GM23338 (cell line): ENCODE measurements around the gene PSMB7. TPM values are rescaled to one million over a fixed set of nuclear protein-coding genes. Genes with fewer than 3 reads are reported as not detected.

Experiments used
- ATAC-seq: fragments of 200-7000 bp; cut with Tn5 transposase; 3 replicates; pipeline ENCODE4 v1.9.1; 2020
- DNase-seq: peaks from one replicate; pipeline ENCODE4 v3.0.0-alpha.2; 2015; ENCODE audit warnings: low spot score
- H2AFZ ChIP-seq: fragments of 200-600 bp; sonication (generic); 2 replicates; pipeline ENCODE4 v1.8.0; 2016; ENCODE audit warnings: antibody characterized with exemption, mild to moderate bottlenecking, moderate library complexity
- H3F3A ChIP-seq: fragments of 200-600 bp; sonication (generic); replicated peaks from 2 replicates; pipeline ENCODE4 v1.8.0; 2017; ENCODE audit warnings: antibody characterized with exemption, mixed run types, low read depth
- H3K27ac ChIP-seq: fragments of 200-600 bp; sonication (generic); 2 replicates; pipeline ENCODE4 v1.6.1; 2016; ENCODE audit warnings: low read depth
- H3K27me3 ChIP-seq: fragments of 200-600 bp; sonication (generic); 2 replicates; pipeline ENCODE4 v1.8.0; 2016; ENCODE audit warnings: mild to moderate bottlenecking, mixed run types, moderate library complexity; ENCODE audit not compliant: insufficient read depth
- H3K36me3 ChIP-seq: fragments of 200-600 bp; sonication (generic); 2 replicates; pipeline ENCODE4 v1.8.0; 2016; ENCODE audit warnings: mild to moderate bottlenecking; ENCODE audit not compliant: insufficient read depth
- H3K4me1 ChIP-seq: fragments of 200-600 bp; sonication (generic); 2 replicates; pipeline ENCODE4 v1.8.0; 2016; ENCODE audit warnings: mild to moderate bottlenecking, moderate library complexity; ENCODE audit not compliant: insufficient read depth
- H3K4me2 ChIP-seq: fragments of 200-600 bp; sonication (generic); 2 replicates; pipeline ENCODE4 v1.7.1; 2017; ENCODE audit warnings: mixed run types
- H3K4me3 ChIP-seq: fragments of 200-600 bp; sonication (generic); 2 replicates; pipeline ENCODE4 v1.6.1; 2016; ENCODE audit warnings: mixed run types
- H3K79me2 ChIP-seq: fragments of 200-600 bp; sonication (generic); replicated peaks from 2 replicates; pipeline ENCODE4 v1.8.0; 2017; ENCODE audit warnings: mild to moderate bottlenecking; ENCODE audit not compliant: insufficient read depth
- H3K9me2 ChIP-seq: fragments of 200-600 bp; sonication (generic); 2 replicates; pipeline ENCODE4 v1.8.0; 2017; ENCODE audit not compliant: insufficient read depth
- H4K20me1 ChIP-seq: fragments of 200-600 bp; sonication (generic); replicated peaks from 2 replicates; pipeline ENCODE4 v1.8.0; 2017; ENCODE audit warnings: mild to moderate bottlenecking; ENCODE audit not compliant: insufficient read depth
- H3K27ac Mint-ChIP-seq: 2 replicates; pipeline ENCODE4 v1.8.0; 2020; ENCODE audit warnings: inconsistent platforms, mild to moderate bottlenecking, moderate library complexity, mixed read lengths
- H3K27me3 Mint-ChIP-seq: 3 replicates; pipeline ENCODE4 v1.8.0; 2022; ENCODE audit warnings: low read depth, mild to moderate bottlenecking, moderate library complexity, mixed read lengths, inconsistent platforms; ENCODE audit not compliant: insufficient read depth, poor library complexity
- H3K36me3 Mint-ChIP-seq: 3 replicates; pipeline ENCODE4 v1.8.0; 2021; ENCODE audit warnings: low read depth, mild to moderate bottlenecking, inconsistent platforms, moderate library complexity, mixed read lengths
- H3K4me1 Mint-ChIP-seq: 3 replicates; pipeline ENCODE4 v1.8.0; 2020; ENCODE audit warnings: mild to moderate bottlenecking, inconsistent platforms, mixed read lengths
- H3K4me3 Mint-ChIP-seq: 3 replicates; pipeline ENCODE4 v1.8.0; 2021; ENCODE audit warnings: moderate library complexity, mild to moderate bottlenecking, inconsistent platforms, mixed read lengths
- H3K9me3 Mint-ChIP-seq: 3 replicates; pipeline ENCODE4 v1.8.0; 2020; ENCODE audit warnings: moderate library complexity, mild to moderate bottlenecking, inconsistent platforms, mixed read lengths
- CREB1 ChIP-seq: fragments of 250-450 bp; sonication (Bioruptor Pico); IDR thresholded peaks from 2 replicates; pipeline ENCODE4 v1.5.0; 2020; ENCODE audit warnings: low read depth, mild to moderate bottlenecking, moderate library complexity
- CTCF ChIP-seq, 2 experiments: fragments of 200-600 bp in 1 of 2; sonication (generic) in 1 of 2; conservative IDR thresholded peaks; 2 replicates each; pipeline versions ENCODE4 v1.5.1 to v1.6.1; 2016 to 2017; ENCODE audit warnings: antibody characterized with exemption in 2 of 2, low read depth in 2 of 2, mild to moderate bottlenecking in 2 of 2, moderate library complexity in 1 of 2
- ETS1 ChIP-seq: IDR thresholded peaks from 2 replicates; pipeline ENCODE4 v1.6.1; 2016; ENCODE audit warnings: antibody characterized with exemption
- EZH2 ChIP-seq: fragments of 200-600 bp; sonication (generic); IDR thresholded peaks from one replicate; pipeline ENCODE4 v1.8.0; 2017; ENCODE audit warnings: antibody characterized with exemption, mild to moderate bottlenecking, low read depth; ENCODE audit not compliant: unreplicated experiment
- EZH2phosphoT487 ChIP-seq: fragments of 200-600 bp; sonication (generic); IDR thresholded peaks from one replicate; pipeline ENCODE4 v1.8.1; 2018; ENCODE audit warnings: antibody characterized with exemption; ENCODE audit not compliant: unreplicated experiment
- JUNB ChIP-seq: IDR thresholded peaks from one replicate; pipeline ENCODE4 v1.6.1; 2016; ENCODE audit warnings: antibody characterized with exemption; ENCODE audit not compliant: unreplicated experiment
- NANOG ChIP-seq: IDR thresholded peaks from 2 replicates; pipeline ENCODE4 v1.6.1; 2016; ENCODE audit warnings: antibody characterized with exemption, borderline replicate concordance
- POLR2AphosphoS5 ChIP-seq: IDR thresholded peaks from 2 replicates; pipeline ENCODE4 v1.6.1; 2016; ENCODE audit warnings: antibody characterized with exemption, low read depth
- REST ChIP-seq: IDR thresholded peaks from one replicate; pipeline ENCODE4 v1.6.1; 2018; ENCODE audit warnings: antibody characterized with exemption; ENCODE audit not compliant: unreplicated experiment
- STAT1 ChIP-seq: IDR thresholded peaks from one replicate; pipeline ENCODE4 v1.6.1; 2016; ENCODE audit warnings: antibody characterized with exemption; ENCODE audit not compliant: unreplicated experiment
- ZNF114 ChIP-seq: fragments of 250-450 bp; sonication (Bioruptor Pico); IDR thresholded peaks from 2 replicates; pipeline ENCODE4 v1.5.0; 2020; ENCODE audit warnings: mild to moderate bottlenecking, moderate library complexity
- ZNF331 ChIP-seq: fragments of 250-450 bp; sonication (Bioruptor Pico); IDR thresholded peaks from 2 replicates; pipeline ENCODE4 v1.5.0; 2020; ENCODE audit warnings: low read depth, mild to moderate bottlenecking, moderate library complexity
- ZNF462 ChIP-seq: fragments of 250-450 bp; sonication (Bioruptor Pico); IDR thresholded peaks from 2 replicates; pipeline ENCODE4 v1.5.0; 2020; ENCODE audit warnings: mild to moderate bottlenecking, moderate library complexity
- polyA plus RNA-seq: library from polyadenylated mRNA; unstranded; fragments of >200 nt; fragmentation: Nextera tagmentation; extraction: Ambion mirVana; gene quantifications from 2 replicates; pipeline ENCODE4 v1.2.1, GENCODE V29; 2016
- total RNA-seq: library from RNA; depleted of rRNA; stranded (reverse); fragments of >200 nt; shearing (Covaris generic); gene quantifications from 2 replicates; pipeline ENCODE4 v1.2.3, GENCODE V29; 2014

Gene PSMB7
- total and polyA plus RNA-seq, 2 experiments from 2014 or later, result 255 to 268 TPM

- H3K27ac Mint-ChIP-seq, result no peak overlapping the region
- H3K79me2 ChIP-seq, result peaks cover 100% of the 10 kb centered on the region
- peaks cover 41% of the 10 kb centered on the region for H4K20me1 ChIP-seq
Measured at GRCh38 chr9:124398191-124398935, 16.9 kb downstream of the PSMB7 start.

More at GRCh38 chr9:124398191-124398935, 16.9 kb downstream of the PSMB7 start:
- Mint-ChIP-seq H3K27me3 (peaks cover 7% of the 10 kb centered on the region), H3K4me1 (peaks cover 37% of the 10 kb centered on the region), H3K9me3 (no peaks in the 10 kb centered on the region), H3K36me3 (peaks cover 20% of the 10 kb centered on the region), H3K4me3 (no peak overlapping the region)
- H3K4me2 ChIP-seq, result no peak overlapping the region
- no peak overlapping the region; the same call in 1 of the 2 replicates for H3K27ac ChIP-seq
- ATAC-seq, result no peak
- no peaks in the 10 kb centered on the region for H3K9me2 ChIP-seq
- H2AFZ ChIP-seq, result no peak overlapping the region
- peaks cover 23% of the 10 kb centered on the region for H3K4me1 ChIP-seq
- TF ChIP-seq EZH2 (no peak), ZNF331 (CRISPR knock-in tag) (no peak), NANOG (no peak), STAT1 (no peak), POLR2AphosphoS5 (no peak), ZNF462 (CRISPR knock-in tag) (no peak), CREB1 (no peak), EZH2phosphoT487 (no peak), CTCF (conservative IDR thresholded peaks at IDR 0.05; ENCODE audit: low read depth in 2 of 2) (no peak), ZNF114 (no peak), REST (no peak), ETS1 (no peak), JUNB (no peak)
- no peak overlapping the region for H3K4me3 ChIP-seq
- H3K36me3 ChIP-seq, result no peaks in the 10 kb centered on the region; the same call in 1 of the 2 replicates
- H3F3A ChIP-seq, result 0 out of 2 replicates have a peak, but pooled peaks cover 2% of the 10 kb centered on the region
- no peaks in the 10 kb centered on the region for H3K27me3 ChIP-seq
- DNase-seq, result no peak
